Keratinocyte (primary cell): ENCODE results near the gene RBFOX1. TPM values are rescaled to one million over a fixed set of nuclear protein-coding genes. Genes with fewer than 3 reads are reported as not detected.

Experiments used
- DNase-seq: peaks from one replicate; pipeline ENCODE4 v3.0.0-alpha.2; 2011; ENCODE audit warnings: low read depth, missing footprints, low spot score
- FAIRE-seq: peaks from 2 replicates; lab custom pipeline; 2011; peaks lifted over from hg19 to GRCh38; lab: Jason Lieb, UNC
- H2AFZ ChIP-seq: 2 replicates; pipeline ENCODE4 v1.6.0; 2012; ENCODE audit warnings: low read length, control low read depth, inconsistent platforms; ENCODE audit not compliant: control insufficient read depth
- H3K27ac ChIP-seq: 2 replicates; pipeline ENCODE4 v1.5.1; 2011; ENCODE audit warnings: low read length; ENCODE audit not compliant: control insufficient read depth, insufficient read depth
- H3K27me3 ChIP-seq: 3 replicates; pipeline ENCODE4 v1.6.0; 2011; ENCODE audit warnings: low read length; ENCODE audit not compliant: control insufficient read depth, insufficient read depth; ENCODE audit errors: extremely low read depth
- H3K36me3 ChIP-seq, 2 experiments: 2 replicates in 1 of 2; 3 replicates in 1 of 2; pipeline ENCODE4 v1.5.1; 2011; ENCODE audit warnings: low read length in 2 of 2, mild to moderate bottlenecking in 1 of 2; ENCODE audit not compliant: control insufficient read depth in 2 of 2, insufficient read depth in 2 of 2; ENCODE audit errors: extremely low read depth in 1 of 2
- H3K4me1 ChIP-seq: 3 replicates; pipeline ENCODE4 v1.5.1; 2011; ENCODE audit warnings: low read length; ENCODE audit not compliant: control insufficient read depth, insufficient read depth; ENCODE audit errors: extremely low read depth
- H3K4me2 ChIP-seq: 3 replicates; pipeline ENCODE4 v1.6.0; 2011; ENCODE audit warnings: low read depth, low read length; ENCODE audit not compliant: control insufficient read depth, insufficient read depth; ENCODE audit errors: extremely low read depth
- H3K4me3 ChIP-seq, 3 experiments: fragments of 200-600 bp in 1 of 3; sonication (generic) in 1 of 3; 2 replicates in 2 of 3; 3 replicates in 1 of 3; pipeline ENCODE4 v1.5.1; 2011 to 2016; ENCODE audit warnings: low read length in 3 of 3, mild to moderate bottlenecking in 3 of 3, control low read depth in 2 of 3, inconsistent platforms in 1 of 3, low read depth in 1 of 3, mixed read lengths in 1 of 3, mixed run types in 1 of 3, moderate library complexity in 1 of 3; ENCODE audit not compliant: control insufficient read depth in 2 of 3, insufficient read depth in 2 of 3; ENCODE audit errors: extremely low read depth in 1 of 3
- H3K79me2 ChIP-seq: 2 replicates; pipeline ENCODE4 v1.6.0; 2012; ENCODE audit warnings: low read length; ENCODE audit not compliant: control insufficient read depth, insufficient read depth
- H3K9ac ChIP-seq: 3 replicates; pipeline ENCODE4 v1.6.0; 2011; ENCODE audit warnings: low read length; ENCODE audit not compliant: control insufficient read depth, insufficient read depth; ENCODE audit errors: extremely low read depth
- H3K9me1 ChIP-seq: 3 replicates; pipeline ENCODE4 v1.6.0; 2011; ENCODE audit warnings: low read length; ENCODE audit not compliant: control insufficient read depth, insufficient read depth; ENCODE audit errors: extremely low read depth
- H3K9me3 ChIP-seq: 2 replicates; pipeline ENCODE4 v1.5.1; 2012; ENCODE audit warnings: low read depth, low read length; ENCODE audit not compliant: control insufficient read depth
- H4K20me1 ChIP-seq: 3 replicates; pipeline ENCODE4 v1.6.0; 2011; ENCODE audit warnings: low read length; ENCODE audit not compliant: control insufficient read depth, insufficient read depth; ENCODE audit errors: extremely low read depth
- EZH2 ChIP-seq: IDR thresholded peaks from one replicate; pipeline ENCODE4 v1.6.1; 2012; ENCODE audit warnings: inconsistent platforms, mild to moderate bottlenecking, low read length, moderate library complexity
- dilution Hi-C: fragments of 300-500 bp; cut with MboI; formaldehyde crosslinking; loops from one replicate; pipeline ENCODE4 v1.7.0; 2020; ENCODE audit warnings: low sequenced_read_pairs; ENCODE audit not compliant: extremely low pct_ligation_motif_present
- polyA plus RNA-seq, 5 experiments: library from polyadenylated mRNA; depleted of rRNA in 3 of 5; stranded (reverse) in 3 of 5; stranded (forward) in 1 of 5; unstranded in 1 of 5; fragments of >200 nt; gene quantifications; 1 replicate in 1 of 5; 2 replicates in 3 of 5; 3 replicates in 1 of 5; pipeline versions ENCODE4 v1.2.1 to v1.2.3, GENCODE V29; 2011 to 2012; ENCODE audit warnings: missing spikeins in 2 of 5, low read depth in 1 of 5, low replicate concordance in 1 of 5
- TF ChIP-seq, protein P1 (sequence below), 3 experiments: IDR thresholded peaks in 1 of 3; conservative IDR thresholded peaks in 1 of 3; optimal IDR thresholded peaks in 1 of 3; 2 replicates in 2 of 3; 3 replicates in 1 of 3; pipeline versions ENCODE3 to v1.5.1; 2011; ENCODE audit warnings: low read length in 3 of 3, mild to moderate bottlenecking in 3 of 3, moderate library complexity in 2 of 3, control low read depth in 1 of 3, inconsistent platforms in 1 of 3; ENCODE audit not compliant: insufficient read depth in 2 of 3; ENCODE audit errors: extremely low read depth in 1 of 3

Gene RBFOX1
- polyA plus RNA-seq, 1 donor (not counting 4 experiments of a cell fraction or from before 2014, with no cell fraction given): not detected

DNA sequence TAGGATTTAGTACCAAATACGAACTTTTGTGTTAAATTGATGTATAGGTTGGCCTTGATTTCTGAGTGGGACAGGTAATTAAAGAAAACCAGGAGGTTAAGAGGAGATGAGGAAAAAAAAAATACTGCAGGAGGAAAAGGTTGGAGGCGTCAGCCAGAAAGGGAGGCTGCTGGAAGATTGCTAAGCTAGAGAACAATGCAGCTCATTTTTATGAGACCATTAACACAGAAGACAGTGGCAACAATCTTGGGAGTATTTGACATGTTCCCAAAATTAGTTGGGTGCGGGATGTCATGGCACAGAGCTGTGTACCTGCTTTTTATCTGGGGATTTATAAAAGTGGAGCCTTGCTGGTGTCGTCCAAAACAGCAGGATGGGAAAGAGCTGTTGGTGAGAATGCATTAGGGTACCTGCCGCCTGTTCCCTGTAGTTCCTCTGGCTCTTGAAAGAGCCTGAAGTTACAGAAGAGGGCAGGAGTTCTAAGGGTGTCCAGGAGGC is 229.3 kb downstream of the RBFOX1 start:
- Histone ChIP-seq H3K9me1 (no peaks in the 10 kb centered on the region), H3K9ac (no peak overlapping the region), H3K27me3 (no peaks in the 10 kb centered on the region), H3K9me3 (peaks cover 4% of the 10 kb centered on the region), H3K36me3 (no peaks in the 10 kb centered on the region), H4K20me1 (no peaks in the 10 kb centered on the region), H2AFZ (no peak overlapping the region), H3K79me2 (no peaks in the 10 kb centered on the region), H3K4me1 (no peaks in the 10 kb centered on the region), H3K4me2 (no peak overlapping the region), H3K27ac (no peak overlapping the region), H3K4me3 (no peak overlapping the region)
- dilution Hi-C loops: no loop called here
- TF ChIP-seq, protein P1, sequence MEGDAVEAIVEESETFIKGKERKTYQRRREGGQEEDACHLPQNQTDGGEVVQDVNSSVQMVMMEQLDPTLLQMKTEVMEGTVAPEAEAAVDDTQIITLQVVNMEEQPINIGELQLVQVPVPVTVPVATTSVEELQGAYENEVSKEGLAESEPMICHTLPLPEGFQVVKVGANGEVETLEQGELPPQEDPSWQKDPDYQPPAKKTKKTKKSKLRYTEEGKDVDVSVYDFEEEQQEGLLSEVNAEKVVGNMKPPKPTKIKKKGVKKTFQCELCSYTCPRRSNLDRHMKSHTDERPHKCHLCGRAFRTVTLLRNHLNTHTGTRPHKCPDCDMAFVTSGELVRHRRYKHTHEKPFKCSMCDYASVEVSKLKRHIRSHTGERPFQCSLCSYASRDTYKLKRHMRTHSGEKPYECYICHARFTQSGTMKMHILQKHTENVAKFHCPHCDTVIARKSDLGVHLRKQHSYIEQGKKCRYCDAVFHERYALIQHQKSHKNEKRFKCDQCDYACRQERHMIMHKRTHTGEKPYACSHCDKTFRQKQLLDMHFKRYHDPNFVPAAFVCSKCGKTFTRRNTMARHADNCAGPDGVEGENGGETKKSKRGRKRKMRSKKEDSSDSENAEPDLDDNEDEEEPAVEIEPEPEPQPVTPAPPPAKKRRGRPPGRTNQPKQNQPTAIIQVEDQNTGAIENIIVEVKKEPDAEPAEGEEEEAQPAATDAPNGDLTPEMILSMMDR (optimal IDR thresholded peaks at IDR 0.05 in 1 of 3, IDR thresholded peaks at IDR 0.05 in 1 of 3, conservative IDR thresholded peaks at IDR 0.05 in 1 of 3; ENCODE audit: extremely low read depth in 1 of 3, insufficient read depth in 2 of 3, low read length in 3 of 3): no peak
- TF ChIP-seq EZH2: no peak
- FAIRE-seq (no peak), DNase-seq (no peak)

DNA sequence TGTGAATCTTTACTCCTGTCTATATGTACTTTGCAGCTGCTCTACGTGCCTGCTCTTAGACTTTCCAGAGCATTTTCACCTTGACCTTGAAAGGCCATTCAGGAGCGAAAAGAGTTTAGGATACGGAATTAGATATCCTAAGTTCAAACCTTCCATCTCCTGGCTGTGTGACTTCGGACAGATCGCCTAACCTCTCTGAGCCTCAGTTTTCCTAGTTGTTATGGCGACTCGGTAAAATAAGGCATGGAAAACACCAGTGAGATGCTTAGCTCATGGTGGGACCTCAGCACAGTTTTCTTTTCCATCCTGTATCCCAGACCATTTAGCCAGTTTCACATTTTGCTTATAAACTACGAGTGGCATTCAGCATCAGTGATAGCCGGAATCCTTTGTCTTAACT is 233.7 kb downstream of the RBFOX1 start:
- Histone ChIP-seq H3K36me3 (no peaks in the 10 kb centered on the region), H3K79me2 (no peaks in the 10 kb centered on the region), H3K4me1 (no peaks in the 10 kb centered on the region), H4K20me1 (no peaks in the 10 kb centered on the region), H3K27me3 (no peaks in the 10 kb centered on the region), H3K9me1 (no peaks in the 10 kb centered on the region), H3K9ac (no peak overlapping the region), H3K4me3 (no peak overlapping the region), H3K4me2 (no peak overlapping the region), H2AFZ (no peak overlapping the region), H3K9me3 (peaks cover 6% of the 10 kb centered on the region), H3K27ac (no peak overlapping the region)
- no peak for TF ChIP-seq EZH2
- TF ChIP-seq, protein P1 (optimal IDR thresholded peaks at IDR 0.05 in 1 of 3, IDR thresholded peaks at IDR 0.05 in 1 of 3, conservative IDR thresholded peaks at IDR 0.05 in 1 of 3; ENCODE audit: extremely low read depth in 1 of 3, insufficient read depth in 2 of 3, low read length in 3 of 3): no peak
- DNase-seq: no peak
- no peak for FAIRE-seq
- dilution Hi-C loops: no loop called here
